HG03095 (cell line): ENCODE measurements around the gene FAM83F.

Experiments used
- ATAC-seq: cut with Tn5 transposase; IDR thresholded peaks from one replicate; pipeline ENCODE4 v1.9.1; 2021; ENCODE audit warnings: moderate library complexity; ENCODE audit not compliant: unreplicated experiment

Gene FAM83F

GRCh38 chr22:40055143-40055883, 60.6 kb downstream of the FAM83F start:
- ATAC-seq: peak; percentile 79

- ATAC-seq: no peak
Measured at GRCh38 chr22:40056154-40056553, 61.4 kb downstream of the FAM83F start.

- ATAC-seq: no peak
Measured at GRCh38 chr22:40056559-40056958, 61.8 kb downstream of the FAM83F start.

GRCh38 chr22:40057652-40058051, 62.9 kb downstream of the FAM83F start:
- no peak for ATAC-seq

GRCh38 chr22:40058265-40058664, 63.5 kb downstream of the FAM83F start:
- ATAC-seq: no peak

- ATAC-seq: no peak
Measured at GRCh38 chr22:40065981-40066380, 71.2 kb downstream of the FAM83F start.

GRCh38 chr22:40067639-40068038, 72.9 kb downstream of the FAM83F start:
- ATAC-seq: no peak

- ATAC-seq: no peak
Measured at GRCh38 chr22:40070701-40071100, 75.9 kb downstream of the FAM83F start.

- no peak for ATAC-seq
Measured at GRCh38 chr22:40071720-40072119, 77.0 kb downstream of the FAM83F start.

GRCh38 chr22:40076702-40077645, 82.2 kb downstream of the FAM83F start:
- no peak for ATAC-seq

GRCh38 chr22:40077646-40078016, 82.9 kb downstream of the FAM83F start:
- ATAC-seq: no peak

GRCh38 chr22:40081662-40082061, 86.9 kb downstream of the FAM83F start:
- no peak for ATAC-seq

- ATAC-seq: no peak
Measured at GRCh38 chr22:40082184-40082583, 87.4 kb downstream of the FAM83F start.

- no peak for ATAC-seq
Measured at GRCh38 chr22:40083794-40084193, 89.0 kb downstream of the FAM83F start.

GRCh38 chr22:40084246-40084645, 89.5 kb downstream of the FAM83F start:
- ATAC-seq: no peak

GRCh38 chr22:40088818-40089217, 94.1 kb downstream of the FAM83F start:
- ATAC-seq: no peak
